ENCODE measurements around the gene STT3A.

The STT3A gene

DNA sequence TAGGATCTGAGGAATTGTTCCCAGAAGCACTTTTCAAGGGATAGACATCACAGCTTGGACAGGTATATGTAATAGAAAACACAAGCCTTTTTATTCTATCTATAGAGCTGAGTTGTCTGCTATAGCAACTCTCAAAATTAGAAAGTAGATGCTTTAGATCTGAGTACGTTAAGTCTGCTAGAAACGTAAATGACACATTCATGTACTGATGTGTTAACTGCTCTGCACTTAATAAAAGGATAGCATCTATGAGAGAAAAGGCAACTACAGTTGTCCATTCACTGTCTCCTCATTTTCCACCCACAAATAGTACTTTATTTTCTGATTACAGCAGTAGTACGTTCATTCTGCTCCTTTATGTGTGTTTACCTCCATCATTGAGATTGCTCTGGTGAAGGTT, 6.0 kb upstream of the STT3A start:
- no peaks in the 10 kb centered on the region for H3K27me3 ChIP-seq (ENCODE audit: control insufficient read depth in 2 of 2, insufficient read depth in 2 of 2, low read length in 2 of 2)
- peaks cover 16 to 27% of the 10 kb centered on the region in 2 donors for H3K36me3 ChIP-seq (ENCODE audit: control insufficient read depth in 2 of 2, insufficient read depth in 2 of 2, low read length in 2 of 2)
- H3K9me3 ChIP-seq (ENCODE audit: control insufficient read depth in 2 of 2, low read length in 2 of 2) = no peaks in the 10 kb centered on the region
- H3K27ac ChIP-seq (ENCODE audit: low read depth in 2 of 2, low read length in 2 of 2) = no peak overlapping the region
- no peak overlapping the region for H3K9ac ChIP-seq (ENCODE audit: low read depth in 1 of 2, low read length in 2 of 2)
- no peak overlapping the region for H3K4me3 ChIP-seq (ENCODE audit: low read length in 2 of 2)
- H3K4me1 ChIP-seq (ENCODE audit: control insufficient read depth in 2 of 2, insufficient read depth in 2 of 2, low read length in 2 of 2) = peaks cover 0 to 1% of the 10 kb centered on the region in 2 donors

DNA sequence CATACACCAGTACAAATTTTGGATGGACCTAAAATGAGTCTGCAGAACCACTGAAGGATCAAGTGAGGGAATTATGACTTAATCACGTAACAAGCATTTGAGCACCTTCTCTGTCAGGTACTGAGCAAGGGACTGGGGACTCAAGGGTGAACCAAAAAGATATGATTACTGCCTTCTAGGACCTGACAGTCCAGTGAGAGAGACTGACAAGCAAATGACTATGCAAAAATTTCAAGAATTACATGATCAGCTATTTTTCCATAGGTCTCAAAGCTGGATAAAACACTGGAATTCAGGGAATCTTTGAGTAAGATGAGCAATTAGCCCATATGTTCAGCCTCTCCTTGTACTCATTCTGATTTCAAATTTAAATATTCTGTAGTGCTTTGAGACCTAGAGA, 5.2 kb upstream of the STT3A start:
- Histone ChIP-seq H3K9ac (ENCODE audit: low read depth in 1 of 2, low read length in 2 of 2) (no peak overlapping the region), H3K4me3 (ENCODE audit: low read length in 2 of 2) (no peak overlapping the region), H3K36me3 (ENCODE audit: control insufficient read depth in 2 of 2, insufficient read depth in 2 of 2, low read length in 2 of 2) (peaks cover 14 to 21% of the 10 kb centered on the region in 2 donors), H3K27me3 (ENCODE audit: control insufficient read depth in 2 of 2, insufficient read depth in 2 of 2, low read length in 2 of 2) (no peaks in the 10 kb centered on the region), H3K4me1 (ENCODE audit: control insufficient read depth in 2 of 2, insufficient read depth in 2 of 2, low read length in 2 of 2) (peaks cover 0 to 3% of the 10 kb centered on the region in 2 donors), H3K27ac (ENCODE audit: low read depth in 2 of 2, low read length in 2 of 2) (no peak overlapping the region), H3K9me3 (ENCODE audit: control insufficient read depth in 2 of 2, low read length in 2 of 2) (no peaks in the 10 kb centered on the region)

DNA sequence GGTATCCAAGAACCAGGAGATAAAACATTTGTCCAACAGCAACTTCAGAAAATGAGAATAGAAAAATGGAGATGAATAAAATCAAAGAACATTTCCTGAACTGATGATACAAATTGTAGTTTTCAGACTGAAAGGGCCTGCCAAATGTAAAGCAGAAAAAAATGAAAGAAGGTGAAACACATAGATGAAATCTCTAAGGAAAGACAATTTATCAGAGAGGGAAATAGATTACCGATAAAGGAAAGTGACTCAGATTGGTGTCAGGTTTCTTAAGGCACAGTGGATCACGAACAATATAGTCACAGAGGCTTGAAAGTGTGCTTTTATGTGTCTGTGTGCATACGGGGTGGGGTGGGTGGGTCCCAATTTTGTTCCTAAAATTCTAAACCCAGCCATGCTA, 4.1 kb upstream of the STT3A start:
- no peak overlapping the region for H3K27ac ChIP-seq (ENCODE audit: low read depth in 2 of 2, low read length in 2 of 2)

DNA sequence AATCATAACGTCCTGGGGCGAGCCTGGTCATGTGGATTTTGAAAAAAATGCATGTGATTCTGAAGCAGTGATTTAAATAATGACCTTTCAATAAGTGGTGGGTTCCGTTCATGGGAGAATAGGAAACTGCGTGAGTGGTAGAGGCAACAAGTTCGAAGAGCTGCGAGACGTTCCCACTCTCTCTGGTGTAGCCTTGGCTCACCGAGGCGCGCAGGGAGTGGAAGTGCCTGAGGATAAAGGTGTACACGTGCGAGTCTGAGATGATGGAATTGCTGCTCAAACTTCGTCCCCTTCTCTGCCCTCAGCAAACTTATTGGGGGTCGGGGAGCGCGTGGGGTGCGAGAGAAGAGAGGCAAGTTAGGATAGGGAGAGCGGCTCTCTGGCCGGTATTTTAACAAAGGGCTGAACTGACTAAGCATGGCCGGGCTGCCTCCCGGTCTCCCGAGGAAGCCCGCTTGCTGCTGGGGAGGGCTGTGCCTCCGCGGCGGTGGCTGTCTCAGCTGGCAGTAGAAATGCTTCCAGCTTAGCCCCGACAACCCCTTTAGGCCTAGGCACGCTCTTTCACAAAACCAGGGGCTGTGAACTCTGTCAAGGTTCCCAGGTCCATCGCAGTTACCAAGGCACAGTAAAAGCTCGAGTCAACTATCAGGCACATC, 875 bp upstream of the STT3A start:
- peak overlapping the region; percentile 73 to 98 for H3K4me3 ChIP-seq (ENCODE audit: low read length in 2 of 2)
- peak overlapping the region; percentile 92 to 99 for H3K27ac ChIP-seq (ENCODE audit: low read depth in 2 of 2, low read length in 2 of 2)
- no peaks in the 10 kb centered on the region for H3K36me3 ChIP-seq (ENCODE audit: control insufficient read depth in 2 of 2, insufficient read depth in 2 of 2, low read length in 2 of 2)
- no peaks in the 10 kb centered on the region for H3K9me3 ChIP-seq (ENCODE audit: control insufficient read depth in 2 of 2, low read length in 2 of 2)
- peaks cover 9 to 14% of the 10 kb centered on the region in 2 donors for H3K4me1 ChIP-seq (ENCODE audit: control insufficient read depth in 2 of 2, insufficient read depth in 2 of 2, low read length in 2 of 2)
- peak overlapping the region; percentile 87 to 100 for H3K9ac ChIP-seq (ENCODE audit: low read depth in 1 of 2, low read length in 2 of 2)
- H3K27me3 ChIP-seq (ENCODE audit: control insufficient read depth in 2 of 2, insufficient read depth in 2 of 2, low read length in 2 of 2) = no peaks in the 10 kb centered on the region

More for the DNA sequence above, 4.1 kb upstream of the STT3A start:
- no peaks in the 10 kb centered on the region for H3K27me3 ChIP-seq (ENCODE audit: control insufficient read depth in 2 of 2, insufficient read depth in 2 of 2, low read length in 2 of 2)
- peaks cover 4 to 7% of the 10 kb centered on the region in 2 donors for H3K4me1 ChIP-seq (ENCODE audit: control insufficient read depth in 2 of 2, insufficient read depth in 2 of 2, low read length in 2 of 2)
- no peak overlapping the region for H3K4me3 ChIP-seq (ENCODE audit: low read length in 2 of 2)
- no peak overlapping the region for H3K9ac ChIP-seq (ENCODE audit: low read depth in 1 of 2, low read length in 2 of 2)
- H3K9me3 ChIP-seq (ENCODE audit: control insufficient read depth in 2 of 2, low read length in 2 of 2) = no peaks in the 10 kb centered on the region
- peaks cover 5 to 13% of the 10 kb centered on the region in 2 donors for H3K36me3 ChIP-seq (ENCODE audit: control insufficient read depth in 2 of 2, insufficient read depth in 2 of 2, low read length in 2 of 2)

DNA sequence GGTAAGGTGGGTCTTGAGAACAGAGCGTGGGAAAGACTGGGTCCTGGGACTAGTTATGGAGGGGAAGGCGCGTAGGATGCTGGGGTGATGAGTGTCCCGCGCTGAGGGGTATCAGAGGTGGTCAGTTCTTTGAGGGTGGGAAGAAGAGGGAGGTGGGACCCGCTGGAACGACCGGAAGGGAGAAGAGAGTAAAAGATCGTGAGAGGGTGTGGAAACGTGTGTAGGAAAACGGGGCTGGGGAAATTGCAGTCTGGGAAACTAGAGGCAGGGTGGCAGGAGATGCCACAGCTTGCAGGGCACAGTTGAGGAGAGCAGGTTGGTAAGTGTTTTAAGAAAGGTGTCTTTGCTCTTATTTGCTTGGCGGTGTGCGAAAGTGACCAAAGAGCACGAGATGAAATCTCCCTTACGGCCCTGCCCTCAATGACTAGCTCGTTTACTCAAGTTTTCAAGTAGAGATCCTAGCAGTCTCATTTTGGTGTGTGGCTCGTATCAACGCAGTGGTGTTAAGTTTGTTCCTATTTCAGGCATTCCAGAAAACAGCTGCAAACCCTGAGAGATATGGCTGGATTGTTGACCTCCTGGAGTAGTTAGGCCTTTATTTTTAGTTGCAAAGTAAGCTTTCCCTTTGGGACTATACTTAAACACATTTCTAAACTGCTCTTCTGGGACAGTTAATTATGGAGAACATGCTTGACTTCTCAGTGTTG, 615 bp downstream of the STT3A start:
- peak overlapping the region; percentile 81 to 98 for H3K4me3 ChIP-seq (ENCODE audit: low read length in 2 of 2)
- peaks cover 3 to 7% of the 10 kb centered on the region in 2 donors for H3K36me3 ChIP-seq (ENCODE audit: control insufficient read depth in 2 of 2, insufficient read depth in 2 of 2, low read length in 2 of 2)
- H3K27ac ChIP-seq (ENCODE audit: low read depth in 2 of 2, low read length in 2 of 2) = peak overlapping the region; percentile 66 to 83
- H3K9ac ChIP-seq (ENCODE audit: low read depth in 1 of 2, low read length in 2 of 2) = peak overlapping the region; percentile 70 to 95
- no peaks in the 10 kb centered on the region for H3K9me3 ChIP-seq (ENCODE audit: control insufficient read depth in 2 of 2, low read length in 2 of 2)
- peaks cover 9 to 14% of the 10 kb centered on the region in 2 donors for H3K4me1 ChIP-seq (ENCODE audit: control insufficient read depth in 2 of 2, insufficient read depth in 2 of 2, low read length in 2 of 2)
- no peaks in the 10 kb centered on the region for H3K27me3 ChIP-seq (ENCODE audit: control insufficient read depth in 2 of 2, insufficient read depth in 2 of 2, low read length in 2 of 2)

DNA sequence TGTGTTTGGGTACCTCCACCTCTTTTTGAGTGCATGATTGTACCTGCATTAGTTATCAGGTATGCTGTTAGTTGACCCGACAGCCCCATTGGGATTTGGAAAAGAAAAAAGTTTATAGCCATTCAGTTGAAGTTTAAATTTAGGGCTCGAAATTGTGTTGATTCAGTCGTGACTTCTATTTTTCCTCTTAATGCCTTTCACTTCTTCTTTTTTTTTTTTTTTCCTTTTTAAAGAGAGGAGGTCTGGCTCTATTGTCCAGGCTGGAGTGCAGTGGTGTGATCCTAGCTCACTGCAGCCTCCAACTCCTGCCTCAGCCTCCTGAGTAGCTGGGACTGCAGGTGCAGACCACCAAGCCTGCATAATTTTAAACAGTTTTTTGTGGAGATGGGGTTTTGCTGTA, 2.3 kb downstream of the STT3A start:
- H3K9ac ChIP-seq (ENCODE audit: low read depth in 1 of 2, low read length in 2 of 2) = no peak overlapping the region
- no peaks in the 10 kb centered on the region for H3K9me3 ChIP-seq (ENCODE audit: control insufficient read depth in 2 of 2, low read length in 2 of 2)
- peaks cover 9 to 13% of the 10 kb centered on the region in 2 donors for H3K36me3 ChIP-seq (ENCODE audit: control insufficient read depth in 2 of 2, insufficient read depth in 2 of 2, low read length in 2 of 2)
- peak overlapping the region in 1 of 2 donors; percentile 15 for H3K4me3 ChIP-seq (ENCODE audit: low read length in 2 of 2)
- no peaks in the 10 kb centered on the region for H3K27me3 ChIP-seq (ENCODE audit: control insufficient read depth in 2 of 2, insufficient read depth in 2 of 2, low read length in 2 of 2)
- peaks cover 9 to 14% of the 10 kb centered on the region in 2 donors for H3K4me1 ChIP-seq (ENCODE audit: control insufficient read depth in 2 of 2, insufficient read depth in 2 of 2, low read length in 2 of 2)
- H3K27ac ChIP-seq (ENCODE audit: low read depth in 2 of 2, low read length in 2 of 2) = no peak overlapping the region

DNA sequence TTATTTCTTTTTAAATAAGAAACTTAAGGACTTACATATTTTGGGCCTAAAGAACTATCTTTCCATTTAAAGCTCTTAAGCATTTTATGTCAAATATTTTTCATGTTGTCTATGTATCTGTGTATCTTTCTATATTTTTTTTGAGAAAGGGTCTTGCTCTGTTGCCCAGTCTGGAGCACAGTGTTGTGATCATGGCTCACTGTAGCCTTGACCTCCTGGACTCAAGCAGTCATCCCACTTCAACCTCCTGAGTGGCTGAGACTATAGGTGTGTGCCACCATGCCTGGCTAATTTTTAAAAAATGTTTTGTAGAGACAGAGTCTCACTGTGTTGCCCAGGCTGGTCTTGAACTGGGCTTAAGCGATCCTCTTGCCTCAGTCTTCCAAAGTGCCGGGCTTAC, 8.0 kb downstream of the STT3A start:
- H3K27me3 ChIP-seq (ENCODE audit: control insufficient read depth in 2 of 2, insufficient read depth in 2 of 2, low read length in 2 of 2) = no peaks in the 10 kb centered on the region
- H3K9ac ChIP-seq (ENCODE audit: low read depth in 1 of 2, low read length in 2 of 2) = no peak overlapping the region
- H3K4me1 ChIP-seq (ENCODE audit: control insufficient read depth in 2 of 2, insufficient read depth in 2 of 2, low read length in 2 of 2) = no peaks in the 10 kb centered on the region
- no peak overlapping the region for H3K4me3 ChIP-seq (ENCODE audit: low read length in 2 of 2)
- H3K27ac ChIP-seq (ENCODE audit: low read depth in 2 of 2, low read length in 2 of 2) = no peak overlapping the region
- peaks cover 52 to 56% of the 10 kb centered on the region in 2 donors for H3K36me3 ChIP-seq (ENCODE audit: control insufficient read depth in 2 of 2, insufficient read depth in 2 of 2, low read length in 2 of 2)
- no peaks in the 10 kb centered on the region for H3K9me3 ChIP-seq (ENCODE audit: control insufficient read depth in 2 of 2, low read length in 2 of 2)

DNA sequence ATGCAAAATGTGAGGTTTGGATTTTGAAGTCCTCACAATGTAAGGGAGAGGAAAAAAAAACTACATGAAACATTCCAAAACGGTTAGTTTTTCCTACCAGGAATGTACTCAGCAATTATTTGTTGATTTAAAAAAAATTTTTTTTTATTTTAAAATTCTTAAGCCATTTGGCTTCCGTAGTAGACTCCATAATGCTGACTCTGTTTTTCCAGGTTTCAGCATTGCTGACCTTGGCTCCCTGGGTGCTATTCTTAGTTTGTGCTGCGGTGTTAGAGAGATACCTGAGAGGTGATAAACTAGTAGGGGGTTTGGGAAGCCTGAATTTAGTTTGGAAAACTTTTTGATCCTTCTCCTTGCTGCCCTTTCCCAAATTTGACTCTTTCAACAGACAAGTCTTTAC, 10.6 kb downstream of the STT3A start:
- Histone ChIP-seq H3K36me3 (ENCODE audit: control insufficient read depth in 2 of 2, insufficient read depth in 2 of 2, low read length in 2 of 2) (peaks cover 71 to 77% of the 10 kb centered on the region in 2 donors), H3K9ac (ENCODE audit: low read depth in 1 of 2, low read length in 2 of 2) (no peak overlapping the region), H3K4me1 (ENCODE audit: control insufficient read depth in 2 of 2, insufficient read depth in 2 of 2, low read length in 2 of 2) (no peaks in the 10 kb centered on the region), H3K9me3 (ENCODE audit: control insufficient read depth in 2 of 2, low read length in 2 of 2) (no peaks in the 10 kb centered on the region), H3K27ac (ENCODE audit: low read depth in 2 of 2, low read length in 2 of 2) (no peak overlapping the region), H3K27me3 (ENCODE audit: control insufficient read depth in 2 of 2, insufficient read depth in 2 of 2, low read length in 2 of 2) (no peaks in the 10 kb centered on the region), H3K4me3 (ENCODE audit: low read length in 2 of 2) (no peak overlapping the region)

DNA sequence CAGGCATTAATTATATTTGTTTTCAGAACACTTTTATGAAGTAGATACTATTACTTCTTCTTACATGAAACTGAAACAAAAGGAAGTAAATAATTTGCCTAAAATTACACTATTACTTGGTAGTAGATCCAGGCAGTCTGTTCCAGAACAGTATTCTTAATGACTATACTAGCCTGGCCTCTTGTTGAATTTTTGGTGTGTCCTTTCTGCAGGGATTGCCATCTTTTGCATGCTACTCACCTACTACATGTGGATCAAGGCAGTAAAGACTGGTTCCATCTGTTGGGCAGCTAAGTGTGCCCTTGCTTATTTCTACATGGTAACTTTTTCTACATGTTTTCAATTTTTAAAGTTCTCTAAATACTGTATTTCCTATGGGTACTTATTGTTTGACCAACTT, 12.8 kb downstream of the STT3A start:
- H3K36me3 ChIP-seq (ENCODE audit: control insufficient read depth in 2 of 2, insufficient read depth in 2 of 2, low read length in 2 of 2) = peaks cover 76 to 85% of the 10 kb centered on the region in 2 donors
- no peak overlapping the region for H3K9ac ChIP-seq (ENCODE audit: low read depth in 1 of 2, low read length in 2 of 2)
- H3K27me3 ChIP-seq (ENCODE audit: control insufficient read depth in 2 of 2, insufficient read depth in 2 of 2, low read length in 2 of 2) = no peaks in the 10 kb centered on the region
- H3K27ac ChIP-seq (ENCODE audit: low read depth in 2 of 2, low read length in 2 of 2) = no peak overlapping the region
- H3K9me3 ChIP-seq (ENCODE audit: control insufficient read depth in 2 of 2, low read length in 2 of 2) = no peaks in the 10 kb centered on the region
- no peaks in the 10 kb centered on the region for H3K4me1 ChIP-seq (ENCODE audit: control insufficient read depth in 2 of 2, insufficient read depth in 2 of 2, low read length in 2 of 2)
- H3K4me3 ChIP-seq (ENCODE audit: low read length in 2 of 2) = no peak overlapping the region

DNA sequence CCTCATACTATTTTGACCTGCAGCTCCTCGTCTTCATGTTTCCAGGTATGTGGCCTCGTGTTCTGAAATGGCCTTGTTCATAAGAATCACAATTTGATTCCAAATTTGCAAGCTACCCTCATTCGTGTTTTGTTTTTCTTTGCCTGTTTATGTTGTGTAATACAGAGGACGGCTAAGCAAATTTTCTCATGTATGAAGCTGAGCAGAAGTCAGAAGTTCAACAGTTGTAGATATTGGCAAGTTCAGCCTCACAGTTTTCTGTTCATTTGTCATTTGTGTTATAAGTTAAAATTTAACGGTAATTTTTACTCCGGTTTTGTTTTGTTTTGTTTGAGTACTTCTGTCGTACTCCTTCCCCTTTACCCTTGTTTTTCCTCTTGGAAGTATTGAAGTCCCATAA, 16.9 kb downstream of the STT3A start:
- H3K9ac ChIP-seq (ENCODE audit: low read depth in 1 of 2, low read length in 2 of 2) = no peak overlapping the region
- H3K4me1 ChIP-seq (ENCODE audit: control insufficient read depth in 2 of 2, insufficient read depth in 2 of 2, low read length in 2 of 2) = no peaks in the 10 kb centered on the region
- H3K36me3 ChIP-seq (ENCODE audit: control insufficient read depth in 2 of 2, insufficient read depth in 2 of 2, low read length in 2 of 2) = peaks cover 78 to 85% of the 10 kb centered on the region in 2 donors
- no peak overlapping the region for H3K27ac ChIP-seq (ENCODE audit: low read depth in 2 of 2, low read length in 2 of 2)
- no peaks in the 10 kb centered on the region for H3K27me3 ChIP-seq (ENCODE audit: control insufficient read depth in 2 of 2, insufficient read depth in 2 of 2, low read length in 2 of 2)
- H3K9me3 ChIP-seq (ENCODE audit: control insufficient read depth in 2 of 2, low read length in 2 of 2) = no peaks in the 10 kb centered on the region
- H3K4me3 ChIP-seq (ENCODE audit: low read length in 2 of 2) = no peak overlapping the region
